Peyer's patch (tissue), 4 donors: ENCODE results near the gene SETD2. TPM values are rescaled to one million over a fixed set of nuclear protein-coding genes. Genes with fewer than 3 reads are reported as not detected.

Source experiments
- DNase-seq, 3 donors: peaks; one replicate each; pipeline ENCODE4 v3.0.0-alpha.2; 2017 to 2019
- H3K27ac ChIP-seq, 4 donors: fragments of 200-600 bp; sonication (generic); one replicate each; pipeline ENCODE4 v1.5.1; 2016 to 2019
- H3K27me3 ChIP-seq, 2 donors: fragments of 200-600 bp; sonication (generic); one replicate each; pipeline ENCODE4 v1.5.1; 2019
- H3K36me3 ChIP-seq, 3 donors: fragments of 200-600 bp; sonication (generic); one replicate each; pipeline ENCODE4 v1.5.1; 2016 to 2019
- H3K4me1 ChIP-seq, 4 donors: fragments of 200-600 bp; sonication (generic); one replicate each; pipeline ENCODE4 v1.5.1; 2016 to 2019
- H3K4me3 ChIP-seq, 4 donors: fragments of 200-600 bp; sonication (generic); 1 replicate in 3 of 4; 2 replicates in 1 of 4; pipeline ENCODE4 v1.5.1; 2016 to 2019; ENCODE audit warnings: mild to moderate bottlenecking in 1 of 4
- H3K9me3 ChIP-seq, 4 donors: fragments of 200-600 bp; sonication (generic); one replicate each; pipeline ENCODE4 v1.5.1; 2016 to 2019; ENCODE audit warnings: mild to moderate bottlenecking in 1 of 4
- CTCF ChIP-seq, 6 experiments: fragments of 450-650 bp in 4 of 6; fragments of 200-600 bp in 2 of 6; sonication (generic) in 1 of 6; IDR thresholded peaks; one replicate each; pipeline ENCODE4 v1.5.1; 2017 to 2019; ENCODE audit warnings: antibody characterized with exemption in 6 of 6, mild to moderate bottlenecking in 3 of 6, moderate library complexity in 1 of 6
- POLR2A ChIP-seq, 2 donors: fragments of 450-650 bp; IDR thresholded peaks; one replicate each; pipeline ENCODE4 v1.5.1; 2017; ENCODE audit warnings: antibody characterized with exemption in 2 of 2, mild to moderate bottlenecking in 2 of 2, moderate library complexity in 2 of 2
- total RNA-seq, 4 donors: library from RNA; depleted of rRNA; stranded (reverse); fragments of >200 nt; gene quantifications; one replicate each; pipeline ENCODE4 v1.1.0, GENCODE V29; 2016

The SETD2 gene
- total RNA-seq, 4 donors from 2014 or later = 75.8 to 173 (median 82.2) TPM

- Histone ChIP-seq H3K36me3 (peaks cover 0 to 68% (median 0%) of the 10 kb centered on the region in 3 donors), H3K27ac (peak overlapping the region in 1 of 4 donors; percentile 0)
- DNase-seq = peak; percentile 79 to 91 (median 87)
Observed at GRCh38 chr3:46998121-46998851, 165.6 kb downstream of the SETD2 start.

GRCh38 chr3:46997453-46998091 is 166.3 kb downstream of the SETD2 start:
- Histone ChIP-seq H3K9me3 (no peaks in the 10 kb centered on the region), H3K4me3 (no peak overlapping the region), H3K27ac (no peak overlapping the region), H3K36me3 (peaks cover 0 to 64% (median 0%) of the 10 kb centered on the region in 3 donors), H3K4me1 (peaks cover 0 to 5% (median 0%) of the 10 kb centered on the region in 4 donors), H3K27me3 (no peaks in the 10 kb centered on the region)
- no peak for TF ChIP-seq CTCF (IDR thresholded peaks at IDR 0.05)
- no peak for TF ChIP-seq POLR2A (IDR thresholded peaks at IDR 0.05)
- peak in 1 of 3 donors; percentile 39 for DNase-seq

More at GRCh38 chr3:46998121-46998851, 165.6 kb downstream of the SETD2 start:
- no peak for TF ChIP-seq POLR2A (IDR thresholded peaks at IDR 0.05)
- TF ChIP-seq CTCF (IDR thresholded peaks at IDR 0.05) = peak; percentile 50 to 91 (median 90)
- H3K27me3 ChIP-seq = no peaks in the 10 kb centered on the region
- H3K4me1 ChIP-seq = peaks cover 0 to 5% (median 0%) of the 10 kb centered on the region in 4 donors
- H3K9me3 ChIP-seq = no peaks in the 10 kb centered on the region
- no peak overlapping the region for H3K4me3 ChIP-seq

GRCh38 chr3:46996689-46997452 is 167.0 kb downstream of the SETD2 start:
- TF ChIP-seq CTCF (IDR thresholded peaks at IDR 0.05) (no peak), POLR2A (IDR thresholded peaks at IDR 0.05) (no peak)
- peaks cover 0 to 57% (median 0%) of the 10 kb centered on the region in 3 donors for H3K36me3 ChIP-seq
- no peak overlapping the region for H3K4me3 ChIP-seq
- H3K4me1 ChIP-seq = peaks cover 0 to 5% (median 0%) of the 10 kb centered on the region in 4 donors
- no peaks in the 10 kb centered on the region for H3K27me3 ChIP-seq
- peak in 1 of 3 donors; percentile 37 for DNase-seq
- H3K9me3 ChIP-seq = no peaks in the 10 kb centered on the region
- H3K27ac ChIP-seq = no peak overlapping the region

GRCh38 chr3:46995901-46996562 is 167.9 kb downstream of the SETD2 start:
- TF ChIP-seq POLR2A (IDR thresholded peaks at IDR 0.05) = no peak
- no peak for TF ChIP-seq CTCF (IDR thresholded peaks at IDR 0.05)

More at GRCh38 chr3:46995901-46996562, 167.9 kb downstream of the SETD2 start:
- Histone ChIP-seq H3K27me3 (no peaks in the 10 kb centered on the region), H3K36me3 (peaks cover 0 to 55% (median 0%) of the 10 kb centered on the region in 3 donors), H3K27ac (no peak overlapping the region), H3K9me3 (no peaks in the 10 kb centered on the region), H3K4me1 (peaks cover 0 to 5% (median under 1%) of the 10 kb centered on the region in 4 donors), H3K4me3 (no peak overlapping the region)
- peak in 1 of 3 donors; percentile 40 for DNase-seq
